Activated CD8-positive, alpha-beta memory T cell treated with anti-CD3 and anti-CD28 coated beads for 24 hours (primary cell): ENCODE data around the gene PLVAP.

ENCODE experiments used
- DNase-seq: peaks from one replicate; pipeline ENCODE4 v3.0.0-alpha.2; 2020

The PLVAP gene

DNA sequence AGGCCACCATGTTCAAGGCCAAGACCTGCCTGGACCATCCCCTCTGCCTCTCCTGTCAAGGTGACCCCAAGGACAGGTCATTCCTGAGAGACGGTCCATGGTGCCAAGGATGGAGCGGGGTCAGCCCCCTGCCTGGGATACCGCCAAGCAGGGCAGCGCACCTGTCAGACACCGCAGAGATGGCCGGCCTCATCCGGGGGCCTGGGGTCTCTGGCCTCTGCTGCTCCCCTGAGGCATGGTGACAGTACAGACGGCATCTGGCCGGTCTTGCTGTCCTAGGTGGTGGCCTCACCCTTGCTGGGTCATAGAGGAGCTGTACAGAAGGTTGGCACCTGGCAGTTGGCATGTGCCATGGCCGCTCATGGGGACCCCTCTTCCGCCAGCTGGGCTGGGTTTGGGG lies 56.7 kb downstream of the PLVAP start:
- no peak for DNase-seq

DNA sequence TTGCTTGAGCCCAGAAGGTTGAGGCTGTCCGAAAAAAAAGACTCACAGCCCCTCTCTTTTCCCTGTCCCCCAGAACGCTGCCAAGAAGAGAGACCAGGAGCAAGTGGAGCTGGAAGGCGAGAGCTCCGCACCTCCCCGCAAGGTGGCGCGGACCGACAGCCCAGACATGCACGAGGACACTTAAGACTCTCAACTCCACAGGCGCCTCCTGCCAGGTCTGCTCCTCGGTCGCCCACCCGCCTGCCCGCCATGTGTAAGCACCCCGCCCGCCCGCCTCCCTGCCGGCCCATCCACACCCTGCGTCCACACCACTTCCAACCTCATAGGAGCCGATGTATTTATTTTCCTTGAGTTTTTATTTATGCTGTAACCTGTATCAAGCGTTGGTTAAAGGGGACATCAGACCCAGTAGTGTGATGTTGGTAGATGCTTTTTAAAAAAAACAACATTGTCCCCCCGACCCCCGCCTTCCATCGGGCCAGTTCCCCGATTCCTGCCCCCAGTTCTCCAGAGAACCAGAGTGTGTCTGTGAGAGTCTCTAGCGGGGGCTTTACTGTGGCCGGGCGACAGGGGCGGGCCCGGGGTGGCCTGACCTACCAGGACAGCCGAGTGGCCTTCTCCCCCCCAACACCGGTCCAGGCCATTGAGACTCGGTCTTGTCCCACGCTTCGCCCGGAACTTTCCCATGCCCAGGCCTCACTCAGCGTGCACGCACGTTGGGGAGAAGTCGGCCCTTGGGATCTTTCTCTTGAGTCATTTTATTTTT lies 57.5 kb downstream of the PLVAP start:
- DNase-seq: no peak

- DNase-seq: no peak
Measured at GRCh38 chr19:17318966-17319365, 58.2 kb downstream of the PLVAP start.

GRCh38 chr19:17314007-17314593 lies 63.0 kb downstream of the PLVAP start:
- DNase-seq: no peak

DNA sequence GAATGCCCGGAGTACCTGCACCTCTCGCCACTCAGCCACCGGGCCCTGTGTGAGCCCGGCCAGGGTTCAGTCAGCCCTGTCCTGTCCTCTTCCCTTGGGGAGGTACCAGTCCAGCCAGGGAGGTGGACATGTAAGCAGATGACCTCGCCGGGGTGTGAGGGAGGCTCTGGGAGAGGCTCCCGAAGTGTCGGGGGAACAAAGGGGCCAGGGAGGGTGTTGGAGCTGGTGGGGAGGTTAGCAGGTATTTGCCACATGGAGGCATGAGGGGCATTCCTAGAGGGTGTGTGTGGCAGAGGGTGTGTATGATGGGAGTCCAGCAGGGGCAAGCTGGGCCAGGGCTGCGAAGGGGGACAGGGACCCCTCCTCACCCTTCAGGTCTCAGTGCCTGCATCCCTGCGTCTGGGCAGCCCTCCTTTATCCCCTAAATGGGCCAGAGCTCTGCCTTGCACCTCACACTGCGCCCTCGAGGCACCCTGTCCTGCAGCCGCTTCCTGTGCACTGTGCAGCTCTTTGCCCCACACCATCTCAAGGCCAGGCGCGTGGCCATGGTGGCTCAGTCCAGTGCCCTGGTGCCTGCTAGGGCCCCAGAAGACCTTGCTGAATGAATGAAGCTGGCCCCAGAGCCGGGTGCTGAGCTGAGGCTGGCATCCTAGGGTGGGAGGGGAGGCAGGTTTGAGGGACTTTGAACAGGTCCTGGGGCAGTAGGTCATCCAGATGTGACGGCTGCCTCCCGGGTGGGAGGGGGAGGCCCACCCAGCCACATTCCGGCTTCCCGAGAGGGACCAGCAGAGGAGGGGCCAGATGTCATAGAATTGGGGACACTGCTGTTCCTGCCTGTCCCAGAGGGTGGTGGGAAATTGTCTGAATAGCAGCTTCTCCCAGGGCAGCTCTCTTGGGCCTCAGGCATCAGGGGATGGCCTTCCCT lies 64.7 kb downstream of the PLVAP start:
- no peak for DNase-seq

- no peak for DNase-seq
Measured at GRCh38 chr19:17311455-17312188, 65.5 kb downstream of the PLVAP start.

DNA sequence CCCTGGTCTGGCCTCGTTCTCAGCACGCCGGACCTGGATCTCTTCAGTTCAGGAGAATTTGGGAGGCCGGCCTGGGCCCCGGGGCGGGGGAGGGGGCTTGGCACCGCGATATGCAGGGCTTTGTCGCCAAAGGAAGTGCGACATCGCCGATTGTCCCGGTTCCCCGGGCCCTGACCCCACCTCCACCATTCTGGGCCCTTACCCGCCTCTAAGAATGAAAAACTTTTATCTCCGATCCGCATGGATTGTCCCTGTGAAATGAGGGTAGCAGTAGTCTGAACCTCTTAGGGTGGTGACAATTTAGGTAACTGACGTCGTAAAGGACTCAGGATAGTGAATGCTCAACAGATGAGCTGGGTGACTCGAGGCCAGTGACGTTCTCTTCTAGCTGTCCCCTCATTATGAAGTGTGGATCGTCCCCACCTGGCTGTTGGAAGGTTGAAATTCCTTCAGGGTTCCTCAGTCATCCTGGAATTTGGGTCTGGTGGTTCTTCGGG lies 67.1 kb downstream of the PLVAP start:
- DNase-seq: no peak

DNA sequence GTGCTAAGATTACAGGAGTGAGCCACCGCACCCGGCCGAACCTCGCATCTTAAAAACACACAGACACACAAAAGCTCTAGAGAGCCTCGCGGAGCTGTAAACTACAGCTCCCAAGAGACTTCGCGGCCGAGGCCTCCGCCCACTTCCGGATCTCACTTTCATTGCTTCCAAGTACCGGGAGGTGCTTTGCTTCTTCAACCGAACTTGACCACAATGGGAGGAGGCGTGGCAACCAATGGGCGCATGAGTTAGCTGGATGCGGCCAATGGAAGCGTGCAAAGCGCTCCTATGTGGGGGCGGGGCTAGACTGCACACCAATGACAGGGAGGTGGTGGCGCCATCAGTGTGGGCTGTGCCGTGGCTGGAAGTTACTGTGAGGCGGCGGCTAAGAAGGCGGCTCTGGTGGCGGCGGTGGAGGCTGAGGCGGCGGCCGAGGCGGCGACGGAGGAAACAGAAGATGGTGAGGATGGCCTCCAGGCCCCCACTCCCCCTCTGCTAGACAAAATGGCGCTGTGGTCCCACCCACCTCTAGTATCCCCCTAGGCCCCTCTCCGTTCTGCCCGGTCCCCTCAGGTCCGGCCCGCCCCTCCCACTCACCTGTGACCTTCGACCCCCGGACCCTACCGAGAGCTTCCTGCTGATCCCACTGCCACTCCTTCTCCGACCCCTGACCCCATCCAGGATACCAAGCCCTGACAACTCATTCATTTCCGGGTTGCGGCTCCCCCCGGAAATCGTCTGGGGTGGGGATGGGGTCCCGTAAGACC lies 67.8 kb downstream of the PLVAP start, which contains the start of gene DDA1:
Gene DDA1 (plus strand): TSS at position 366 of the 767 bp plus-strand sequence. CDS start 92 bp downstream, at position 458.
- DNase-seq: peak; percentile 97

DNA sequence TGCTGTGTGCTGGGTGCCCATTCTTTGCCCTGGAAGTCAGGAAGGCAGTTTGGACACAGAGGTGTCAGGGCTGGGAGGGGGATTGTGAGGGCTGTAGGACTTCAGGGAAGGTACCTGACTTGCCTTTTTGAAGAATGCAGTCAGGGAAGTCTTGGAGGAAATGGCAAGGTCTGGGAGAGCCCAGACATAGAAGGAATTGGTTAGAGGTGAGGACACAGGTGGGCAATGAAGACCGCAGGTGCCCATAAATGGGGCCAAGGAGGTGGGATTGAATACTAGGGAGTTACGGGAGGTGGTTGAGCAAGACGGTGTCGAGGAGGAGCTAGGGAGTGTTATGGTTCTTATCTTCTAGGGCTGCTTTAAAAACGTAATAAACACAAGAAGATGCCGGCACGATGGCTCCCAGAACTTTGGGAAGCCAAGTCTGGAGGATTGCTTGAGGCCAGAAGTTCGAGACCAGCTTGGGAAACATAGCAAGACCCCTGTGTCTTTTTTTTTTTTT lies 69.2 kb downstream of the PLVAP start:
- no peak for DNase-seq

GRCh38 chr19:17306285-17306714 lies 70.8 kb downstream of the PLVAP start:
- no peak for DNase-seq

DNA sequence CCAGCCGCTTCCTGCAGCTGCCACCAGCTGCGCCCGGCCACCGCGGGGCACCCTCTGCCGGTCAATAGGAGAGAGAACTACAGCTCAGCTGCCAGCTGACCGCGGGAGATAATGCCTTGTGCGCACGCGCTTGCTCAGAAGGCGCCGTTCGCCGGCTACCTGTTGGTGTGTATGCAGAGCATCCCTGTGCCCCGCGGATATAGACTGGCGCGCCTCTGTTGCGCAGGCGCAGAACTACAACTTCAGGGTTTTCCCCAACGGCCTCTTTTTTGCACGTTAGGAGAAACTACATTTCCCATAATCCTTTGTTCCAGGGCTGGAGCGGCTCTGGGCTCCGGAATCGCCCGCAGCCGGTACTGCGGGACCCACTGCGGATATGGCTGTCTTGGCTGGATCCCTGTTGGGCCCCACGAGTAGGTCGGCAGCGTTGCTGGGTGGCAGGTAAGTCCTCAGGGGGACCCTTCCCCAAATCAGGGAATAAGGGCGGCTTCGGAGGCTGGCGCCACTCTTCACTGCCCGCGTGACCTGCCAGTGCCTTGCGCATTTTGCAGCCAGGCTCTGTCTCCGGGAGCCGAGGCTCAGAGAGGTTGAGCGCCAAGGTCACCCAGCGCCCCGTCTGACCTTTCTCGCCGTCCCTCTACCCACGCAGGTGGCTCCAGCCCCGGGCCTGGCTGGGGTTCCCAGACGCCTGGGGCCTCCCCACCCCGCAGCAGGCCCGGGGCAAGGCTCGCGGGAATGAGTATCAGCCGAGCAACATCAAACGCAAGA lies 71.4 kb downstream of the PLVAP start, which contains the start of gene MRPL34:
Gene MRPL34 (plus strand): TSS at position 356 of the 768 bp plus-strand sequence. CDS start 21 bp downstream, at position 377.
- DNase-seq: peak; percentile 95

- DNase-seq: no peak
Measured at GRCh38 chr19:17305216-17305516, 72.0 kb downstream of the PLVAP start.

DNA sequence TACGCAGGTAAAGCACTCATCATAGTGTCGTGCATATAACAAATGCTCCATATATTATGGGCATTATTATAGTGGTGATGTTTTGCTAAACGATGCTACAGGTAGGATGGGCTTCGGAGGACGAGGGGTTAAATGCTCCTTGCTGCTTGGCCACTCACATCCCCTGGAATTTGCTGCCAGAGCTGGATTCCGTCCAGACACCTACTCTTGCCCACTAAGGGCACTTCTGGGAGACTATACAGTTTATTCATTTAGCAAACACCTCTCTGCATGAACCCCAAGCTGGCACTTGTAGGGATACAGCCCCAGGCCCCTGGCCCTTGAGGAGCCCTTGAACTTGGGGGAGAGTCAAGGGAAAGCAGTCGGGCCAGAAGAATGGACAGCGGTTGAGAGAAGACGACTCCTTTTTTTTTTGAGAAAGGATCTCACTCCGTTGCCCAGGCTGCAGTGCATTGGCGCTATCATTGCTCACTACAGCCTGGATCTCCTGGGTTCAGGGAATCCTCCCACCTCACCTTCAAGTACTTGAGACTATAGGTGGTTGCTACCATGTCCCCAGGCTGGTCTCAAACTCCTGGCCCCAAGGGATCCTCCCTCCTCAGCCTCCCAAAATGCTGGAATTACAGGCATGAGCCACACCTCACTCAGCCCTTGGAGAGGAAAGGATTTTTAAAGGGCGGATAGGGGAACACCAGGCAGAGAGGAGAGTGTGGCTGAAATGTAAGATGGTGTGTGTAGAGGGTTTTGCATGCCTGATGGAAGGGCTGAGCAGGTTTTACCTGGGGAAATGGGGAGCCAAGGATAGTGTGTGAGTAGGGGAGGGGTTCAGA lies 72.5 kb downstream of the PLVAP start:
- no peak for DNase-seq

- no peak for DNase-seq
Measured at GRCh38 chr19:17303940-17304267, 73.2 kb downstream of the PLVAP start.

- DNase-seq: peak; percentile 97
Measured at GRCh38 chr19:17303167-17303939, 73.8 kb downstream of the PLVAP start, which contains the start of gene ABHD8. Gene ABHD8, minus strand, starts transcription at chr19:17303425. Its CDS starts 1,809 bp downstream, at chr19:17301616.

DNA sequence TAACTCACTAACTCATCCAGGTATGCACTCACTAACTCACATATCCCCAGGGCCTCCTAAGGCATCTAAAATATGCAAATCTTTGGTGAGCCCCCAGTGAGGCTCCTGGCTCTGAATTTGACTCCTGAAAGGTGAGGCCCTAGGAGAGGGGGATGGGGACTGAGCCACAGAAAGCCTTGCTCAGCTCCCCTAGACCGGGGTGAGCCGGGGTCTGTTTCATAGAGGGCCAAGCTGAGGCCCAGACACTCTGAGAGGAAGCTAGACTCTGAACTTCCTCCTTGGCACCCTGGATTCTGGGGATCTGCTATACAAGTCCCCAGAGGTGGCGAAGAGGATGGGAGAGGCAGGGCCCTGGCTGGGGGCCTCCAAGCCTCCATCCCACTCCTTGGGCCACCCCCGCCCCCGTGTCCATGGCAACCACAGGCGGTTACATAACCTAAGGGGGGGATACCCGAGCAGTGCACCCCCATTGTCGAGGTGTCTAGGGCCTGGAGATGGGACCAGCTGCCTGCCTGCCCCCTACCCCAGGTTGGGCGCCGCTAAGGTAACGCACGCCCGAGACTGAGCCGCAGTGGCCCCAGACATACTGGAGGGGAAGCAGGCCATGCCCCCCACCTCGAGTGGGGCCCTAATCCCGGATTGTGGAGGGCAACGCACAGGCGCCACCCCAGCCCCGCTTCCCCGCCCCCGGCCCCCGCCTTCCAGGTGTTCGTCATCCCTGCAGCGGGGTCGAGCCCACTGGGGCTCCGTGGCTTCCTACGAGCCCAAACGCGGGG lies 74.6 kb downstream of the PLVAP start:
- peak; percentile 67 for DNase-seq
